Frontal cortex (tissue), 4 donors: ENCODE results near the gene MID1. TPM values are rescaled to one million over a fixed set of nuclear protein-coding genes. Genes with fewer than 3 reads are reported as not detected.

Experiments
- DNase-seq, 2 donors: peaks; one replicate each; pipeline ENCODE4 v3.0.0; 2012; ENCODE audit warnings: low spot score in 2 of 2
- FAIRE-seq: peaks from 2 replicates; lab custom pipeline; 2012; peaks lifted over from hg19 to GRCh38; lab: Jason Lieb, UNC
- total RNA-seq: library from RNA; depleted of rRNA; stranded (reverse); fragments of >200 nt; gene quantifications from one replicate; pipeline ENCODE4 v1.2.3, GENCODE V29; 2014
- donor health status: control.
- donor health status: control.
- donor health status: control.

MID1 gene
- total RNA-seq, result 7.7 TPM

DNA sequence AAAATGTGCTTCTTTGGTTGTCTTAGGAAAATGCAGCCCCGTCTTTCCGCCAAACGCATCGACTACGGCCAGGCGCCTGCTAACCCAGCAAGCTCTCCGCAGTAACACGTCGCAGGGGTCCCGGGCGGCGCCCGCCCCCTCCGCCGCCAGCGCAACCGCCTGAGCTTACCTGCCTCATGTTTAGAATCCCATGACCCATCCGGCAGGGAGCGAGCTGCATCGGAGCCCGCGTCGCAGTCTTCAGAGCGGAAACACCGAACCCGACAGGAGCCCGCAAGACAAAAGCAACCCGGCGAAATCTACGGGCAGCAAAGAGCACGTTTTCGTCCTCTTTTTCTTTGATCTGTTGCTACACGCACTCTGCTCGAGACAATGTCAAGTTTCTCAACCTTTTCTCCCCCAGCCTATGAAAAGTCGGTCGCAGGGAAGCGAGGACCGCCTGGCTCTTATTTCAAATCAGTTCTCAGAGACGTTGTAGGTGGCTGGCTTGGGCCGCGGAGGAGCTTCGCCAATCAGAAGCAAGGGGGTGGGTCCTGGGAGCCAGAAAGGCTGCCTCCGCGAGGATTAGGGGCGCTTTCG lies at the start of gene MID1:
Gene MID1 (minus strand): TSS at position 465 of the 579 bp plus-strand sequence. CDS start 53,038 bp downstream, outside the sequence.
- no peak for FAIRE-seq
- DNase-seq, result peak in 1 of 2 donors; percentile 38

- no peak for FAIRE-seq
Observed at GRCh38 chrX:10667143-10667542, 46.8 kb upstream of the MID1 start.

GRCh38 chrX:10666102-10666501 lies 45.7 kb upstream of the MID1 start:
- FAIRE-seq, result no peak
- DNase-seq, result no peak

More at GRCh38 chrX:10667143-10667542, 46.8 kb upstream of the MID1 start:
- no peak for DNase-seq

DNA sequence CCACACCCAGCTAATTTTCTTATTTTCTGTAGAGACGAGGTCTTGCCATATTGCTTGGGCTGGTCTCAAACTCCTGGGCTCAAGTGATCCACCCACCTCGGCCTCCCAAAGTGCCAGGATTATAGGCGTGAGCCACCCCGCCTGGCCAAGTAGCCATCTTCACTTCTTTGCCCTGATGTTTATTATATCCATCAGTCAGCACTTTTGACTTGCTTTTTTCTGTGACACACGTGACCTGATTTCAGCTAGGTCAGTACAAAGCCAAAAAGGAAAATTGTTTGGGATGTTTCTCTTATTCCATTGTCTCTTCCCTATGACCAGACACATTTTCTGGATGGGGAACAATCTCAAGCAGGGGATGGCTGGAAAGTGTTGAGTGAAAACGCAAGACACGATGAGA lies 45.3 kb upstream of the MID1 start:
- no peak for DNase-seq
- FAIRE-seq, result no peak

GRCh38 chrX:10660171-10660570 lies 39.8 kb upstream of the MID1 start:
- DNase-seq (no peak), FAIRE-seq (no peak)

- FAIRE-seq (no peak), DNase-seq (no peak)
Observed at GRCh38 chrX:10656214-10656613, 35.8 kb upstream of the MID1 start.

DNA sequence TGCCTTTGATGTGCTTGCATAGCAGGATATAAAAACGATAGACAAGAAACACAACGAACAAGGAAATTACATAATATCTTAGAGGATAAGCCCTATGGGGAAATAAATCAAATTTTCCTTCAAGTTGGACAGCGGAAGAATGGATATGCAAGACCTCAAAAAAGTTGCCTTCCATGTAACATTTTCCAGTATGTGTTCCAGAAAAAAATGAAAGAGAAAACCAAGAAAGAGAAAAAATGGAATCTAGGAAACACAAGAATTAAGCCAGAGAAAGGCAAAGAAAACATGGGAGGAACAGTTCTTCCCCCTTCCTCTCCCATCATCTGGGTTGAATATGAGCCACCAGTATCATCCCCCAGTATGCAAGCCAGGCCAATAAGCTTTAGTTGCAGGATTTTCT lies 34.6 kb upstream of the MID1 start:
- DNase-seq (no peak), FAIRE-seq (no peak)

DNA sequence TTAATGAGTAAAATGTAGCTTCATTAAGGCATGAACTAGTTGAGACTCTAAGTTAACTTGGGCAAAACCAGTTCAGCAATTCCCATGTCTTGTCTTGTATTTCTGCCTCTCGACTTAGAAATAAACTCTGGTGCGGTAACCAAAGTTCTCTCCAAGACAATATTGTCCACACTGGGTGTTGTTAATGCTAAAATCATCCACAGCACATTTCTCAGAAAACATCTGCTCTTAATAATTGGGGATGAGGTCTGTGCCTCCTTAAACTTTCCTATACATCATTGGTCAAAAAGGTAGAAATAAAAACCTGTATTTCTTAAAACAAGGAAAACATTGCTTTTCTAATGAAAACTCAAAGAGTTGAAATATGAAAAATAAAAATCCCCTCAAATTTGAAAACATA lies 32.9 kb upstream of the MID1 start:
- DNase-seq, result no peak

GRCh38 chrX:10649265-10649664 lies 28.9 kb upstream of the MID1 start:
- DNase-seq (no peak), FAIRE-seq (no peak)

More for the DNA sequence above, 32.9 kb upstream of the MID1 start:
- FAIRE-seq, result no peak

DNA sequence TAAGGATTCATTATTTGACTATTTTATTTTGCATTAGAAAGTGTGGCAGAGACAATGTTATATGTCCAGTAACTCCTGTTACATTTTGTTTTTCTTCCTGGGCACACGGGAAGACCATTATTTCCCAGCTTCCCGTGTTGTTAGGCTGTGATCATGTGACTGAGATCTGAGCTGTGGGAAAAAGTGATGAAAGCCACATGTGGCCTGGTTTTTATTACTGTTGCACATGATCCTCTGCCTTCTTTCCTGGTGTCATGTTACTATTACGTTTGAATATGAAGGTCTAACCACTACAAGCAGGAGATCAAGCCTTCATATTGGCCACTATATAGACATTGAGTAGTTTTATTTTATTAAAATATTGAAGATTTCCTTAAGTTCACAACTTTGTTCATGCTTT lies 28.2 kb upstream of the MID1 start:
- FAIRE-seq, result no peak
- DNase-seq, result no peak

DNA sequence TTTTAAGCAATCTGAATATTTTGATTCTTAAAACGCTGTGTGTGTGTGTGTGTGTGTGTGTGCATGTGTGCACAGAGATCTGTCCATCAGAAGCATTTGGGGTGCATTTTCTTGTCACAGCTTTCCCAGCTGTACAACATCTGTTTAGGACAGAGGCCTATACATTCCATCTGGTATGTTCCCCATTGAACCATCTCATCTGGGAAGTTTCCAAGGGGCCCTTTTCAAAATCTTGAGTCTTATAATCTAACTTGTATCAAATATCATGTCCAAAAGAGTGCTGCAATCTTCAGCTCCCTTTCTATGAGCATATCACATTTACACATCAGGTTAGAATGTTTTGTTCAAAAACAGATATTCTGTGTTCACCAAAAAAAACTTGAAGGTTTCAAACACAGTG lies 16.5 kb upstream of the MID1 start:
- FAIRE-seq, result no peak

DNA sequence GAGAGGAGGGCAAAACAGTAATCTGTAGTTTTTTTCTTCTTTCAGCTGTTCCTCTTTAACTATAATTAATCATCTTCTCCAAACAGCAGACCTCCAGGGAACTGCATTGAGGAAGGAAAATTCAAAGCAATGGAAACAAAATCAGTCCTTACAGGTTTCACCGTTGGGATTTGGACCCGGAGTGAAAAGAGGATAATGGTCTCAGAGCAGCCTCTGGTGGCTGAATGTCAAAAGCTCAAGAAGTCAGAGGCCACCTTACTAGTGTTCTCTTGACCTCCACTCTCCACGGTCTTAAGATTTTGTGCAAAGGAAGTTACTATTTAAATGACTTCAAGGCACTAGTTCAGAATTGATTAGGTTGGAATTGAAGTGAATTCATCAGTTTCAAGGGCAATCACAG lies 16.0 kb upstream of the MID1 start:
- peak in 1 of 2 donors; percentile 16 for DNase-seq

More for the DNA sequence above, 16.5 kb upstream of the MID1 start:
- no peak for DNase-seq

GRCh38 chrX:10634392-10635161 lies 14.2 kb upstream of the MID1 start:
- DNase-seq, result no peak
- FAIRE-seq, result no peak

More for the DNA sequence above, 16.0 kb upstream of the MID1 start:
- no peak for FAIRE-seq

DNA sequence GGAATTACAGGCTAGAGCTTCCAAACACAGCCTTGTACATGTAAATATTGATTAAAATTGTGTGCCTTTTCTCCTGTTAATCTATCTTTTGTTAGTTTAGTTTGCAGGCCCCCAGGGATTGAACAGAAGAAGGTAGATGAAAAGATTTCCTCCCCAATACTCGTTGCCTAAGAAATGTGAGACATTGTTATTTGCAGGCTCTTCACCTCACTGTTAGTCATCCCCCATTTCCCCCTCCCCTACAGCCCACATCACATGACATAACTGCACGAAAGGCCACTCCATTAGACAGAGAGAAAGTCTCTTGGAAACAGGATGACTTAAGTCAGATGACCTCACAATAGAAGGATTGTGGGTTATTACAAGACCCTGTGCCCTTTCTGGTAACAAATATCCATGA lies 13.3 kb upstream of the MID1 start:
- DNase-seq (no peak), FAIRE-seq (no peak)

GRCh38 chrX:10631416-10632145 lies 11.2 kb upstream of the MID1 start:
- no peak for DNase-seq
- no peak for FAIRE-seq

DNA sequence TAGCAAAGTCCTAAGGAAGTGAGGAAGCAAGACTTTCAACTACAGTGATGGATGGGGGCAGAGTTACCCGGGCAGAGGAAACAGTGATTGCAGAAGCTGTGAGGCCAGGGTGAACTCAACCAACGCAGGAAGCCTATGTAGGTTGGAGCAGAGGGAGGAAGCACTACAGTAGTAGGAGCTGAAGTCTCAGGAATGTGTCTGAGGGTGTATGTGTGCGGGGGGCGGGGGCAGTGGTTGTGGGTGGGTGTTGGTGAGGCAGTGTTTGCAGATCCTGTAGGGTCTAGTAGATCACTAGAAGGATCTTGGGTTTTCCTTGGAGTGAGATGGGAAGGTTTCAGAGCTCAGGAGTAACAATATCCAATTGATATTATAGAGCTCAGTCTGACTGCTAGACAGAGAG lies 9.9 kb upstream of the MID1 start:
- no peak for FAIRE-seq
- DNase-seq, result no peak

DNA sequence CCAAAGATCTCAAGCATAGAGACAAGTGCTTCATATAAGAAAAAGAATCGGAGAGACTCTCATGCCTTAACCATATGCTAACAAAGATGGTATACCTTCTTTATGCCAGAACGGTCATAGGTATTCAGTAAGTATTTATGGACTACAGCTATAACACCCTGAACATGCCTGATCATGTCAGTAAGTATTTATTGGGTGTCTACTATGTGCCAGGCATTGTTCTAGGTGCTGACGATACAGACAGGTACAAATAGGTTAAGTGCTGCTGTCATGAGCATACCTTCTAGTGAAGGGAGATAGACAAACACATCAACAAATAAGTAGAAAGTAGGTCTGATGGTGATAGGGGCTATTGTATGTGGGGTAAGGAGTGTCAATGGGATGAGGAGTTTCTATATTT lies 9.5 kb upstream of the MID1 start:
- no peak for FAIRE-seq
- no peak for DNase-seq

DNA sequence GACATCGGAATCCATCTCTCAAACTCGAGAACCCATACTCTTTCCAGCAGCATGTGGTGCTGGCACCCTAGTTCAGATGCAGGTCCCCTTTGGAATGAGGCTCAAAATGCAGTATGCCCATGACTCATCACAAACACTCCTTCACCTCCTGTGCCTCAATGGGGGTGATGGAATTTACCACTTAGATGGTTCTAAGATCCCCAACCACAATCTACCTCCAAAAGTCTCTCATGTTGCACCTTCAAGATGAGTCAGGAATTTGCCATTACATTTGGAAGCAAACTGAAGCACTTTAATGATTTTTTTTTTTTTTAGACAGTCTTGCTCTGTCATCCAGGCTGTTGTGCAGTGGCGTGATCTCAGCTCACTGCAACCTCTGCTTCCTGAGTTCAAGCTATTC lies 8.5 kb upstream of the MID1 start:
- DNase-seq, result no peak

GRCh38 chrX:10622197-10622596 lies 1.8 kb upstream of the MID1 start:
- no peak for DNase-seq
- FAIRE-seq, result no peak

More for the DNA sequence above, 8.5 kb upstream of the MID1 start:
- no peak for FAIRE-seq

DNA sequence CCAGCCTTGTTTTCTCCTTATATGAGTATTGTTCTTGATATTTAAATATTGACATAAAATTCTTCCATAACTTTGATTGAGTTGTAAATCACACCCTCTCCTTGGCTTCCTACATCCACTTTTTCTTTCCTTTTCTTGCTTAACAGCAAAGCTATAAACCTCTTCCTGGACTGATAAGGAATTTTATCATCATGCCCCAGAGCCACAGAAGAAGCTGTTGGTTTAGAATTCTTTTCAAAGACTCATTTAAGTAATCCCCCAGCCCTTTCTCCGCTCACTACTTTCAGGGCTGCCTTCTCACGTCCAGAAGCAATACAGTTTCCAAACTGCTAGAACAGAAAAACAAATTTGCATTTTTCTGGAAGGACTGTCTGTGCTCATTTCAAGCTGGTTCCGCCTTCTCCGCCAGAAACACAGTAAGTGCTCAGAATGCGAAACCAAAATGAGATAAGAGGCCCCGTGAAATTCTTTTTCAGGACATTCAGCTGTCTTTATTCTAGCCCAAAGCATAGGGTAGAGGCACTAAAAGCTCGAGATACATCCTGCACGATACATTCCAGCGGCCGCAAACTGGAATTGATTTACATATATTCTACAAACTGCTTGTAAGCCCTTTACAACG lies 849 bp downstream of the MID1 start:
- FAIRE-seq, result no peak
- no peak for DNase-seq
